Heart left ventricle (tissue), 16 donors: ENCODE measurements around the gene EPOP. TPM values are rescaled to one million over a fixed set of nuclear protein-coding genes. Genes with fewer than 3 reads are reported as not detected.
A peak's percentile ranks its signal among the peaks of the same experiment; 100 is the strongest.

Experiments
- ATAC-seq, 4 donors: fragments of 200-7000 bp; cut with Tn5 transposase; one replicate each; pipeline ENCODE4 v1.9.1; 2020 to 2022; ENCODE audit warnings: moderate library complexity in 4 of 4, mild to moderate bottlenecking in 3 of 4, moderate number of reproducible peaks in 1 of 4
- DNase-seq, 5 donors: peaks; one replicate each; pipeline ENCODE4 v3.0.0-alpha.2; 2020
- H3K27ac ChIP-seq, 12 donors: fragments of 200-600 bp; sonication (generic) in 4 of 12; one replicate each; pipeline versions ENCODE4 v1.5.0 to v1.8.0; 2016 to 2022; ENCODE audit warnings: mild to moderate bottlenecking in 2 of 12
- H3K27me3 ChIP-seq, 9 donors: fragments of 200-600 bp; sonication (generic) in 2 of 9; one replicate each; pipeline versions ENCODE4 v1.5.1 to v1.8.0; 2016 to 2022; ENCODE audit warnings: mild to moderate bottlenecking in 3 of 9
- H3K36me3 ChIP-seq, 9 donors: fragments of 200-600 bp; sonication (generic) in 2 of 9; one replicate each; pipeline versions ENCODE4 v1.5.0 to v1.8.0; 2018 to 2022; ENCODE audit warnings: mild to moderate bottlenecking in 2 of 9
- H3K4me1 ChIP-seq, 12 donors: fragments of 200-600 bp; sonication (generic) in 4 of 12; one replicate each; pipeline versions ENCODE4 v1.5.0 to v1.8.0; 2016 to 2022; ENCODE audit warnings: mild to moderate bottlenecking in 3 of 12
- H3K4me3 ChIP-seq, 12 donors: fragments of 200-600 bp; sonication (generic) in 4 of 12; one replicate each; pipeline versions ENCODE4 v1.5.0 to v1.8.0; 2017 to 2022; ENCODE audit warnings: mild to moderate bottlenecking in 9 of 12, moderate library complexity in 4 of 12
- H3K9me3 ChIP-seq, 12 donors: fragments of 200-600 bp; sonication (generic) in 4 of 12; one replicate each; pipeline versions ENCODE4 v1.5.0 to v1.8.0; 2016 to 2022; ENCODE audit warnings: mild to moderate bottlenecking in 1 of 12
- CTCF ChIP-seq, 12 donors: fragments of 200-600 bp; sonication (generic) in 4 of 12; IDR thresholded peaks; one replicate each; pipeline versions ENCODE4 v1.5.0 to v1.8.0; 2018 to 2022; ENCODE audit warnings: antibody characterized with exemption in 12 of 12, mild to moderate bottlenecking in 5 of 12
- POLR2A ChIP-seq, 2 donors: fragments of 450-650 bp; IDR thresholded peaks; one replicate each; pipeline ENCODE4 v1.6.1; 2017; ENCODE audit warnings: antibody characterized with exemption in 2 of 2, mild to moderate bottlenecking in 2 of 2, moderate library complexity in 2 of 2
- WGBS, 4 donors: extraction: QIAGEN DNeasy Blood & Tissue Kit in 2 of 4; methylation state at CpG; one replicate each; pipeline versions ENCODE4 v1.1.5 to v1.1.7; 2013 to 2018; 5-methylcytosine and 5-hydroxymethylcytosine counted together
- intact Hi-C, 10 donors: fragments of 100-400 bp; cut with DNase I; formaldehyde crosslinking; loops; one replicate each; pipeline versions ENCODE4 v1.11.1 to v1.14.2; 2022
- polyA plus RNA-seq, 2 donors: library from polyadenylated mRNA; stranded (reverse); fragments of 200-250 nt; gene quantifications; one replicate each; pipeline ENCODE4 v1.2.3, GENCODE V29; 2013
- total RNA-seq, 9 donors: library from RNA; depleted of rRNA in 2 of 9; stranded (reverse); fragments of >200 nt in 2 of 9; fragmentation: NEBNext Ultra II Directional in 3 of 9; extraction: Animal tissue kit (Norgen Biotek cat#: 25700) in 3 of 9; gene quantifications; one replicate each; pipeline versions ENCODE4 v1.1.0 to v1.2.4, GENCODE V29; 2016 to 2023
- donor health status: ischemic (EF 13 %, LVEDD 7.1; RV severe dilation, severe dysfunction).
- donor health status: healthy with polysubstance abuse.
- donor health status: DM: no; HTN: yes; CAD: no.
- donor health status: DM: no; HTN: no; CAD: no.
- donor health status: ischemic (EF 25% LVEDD 6.9; RV normal size, moderate dysfunction).
- donor health status: ischemic (EF 25% LVEDD 5.7; RV mildly dilated, moderate dysfunction).
- donor health status: healthy.
- donor health status: DM: yes; HTN: yes; CAD: no.
- donor health status: ischemic (EF 35%, LVEDD 5.7; RV mildly dilated, moderate dysfunction).
- donor health status: nonischemic (EF 11% LVEDD 7.7; RV severe dilation, severe dysfunction).
- donor health status: DM: yes; HTN: yes; CAD: no.
- donor health status: PGD.
- donor health status: ischemic (EF 29% LVEDD 5.4; RV normal size, mild dysfunction).
- donor health status: nonischemic (EF 23%, LVEDD 6.1; RV moderate dilation, normal function).

EPOP gene
- total and polyA plus RNA-seq, 11 donors = 0.25 to 3.1 (median 0.94) TPM

- ATAC-seq (no peak), DNase-seq (no peak)
- H3K27ac ChIP-seq = no peak overlapping the region
- intact Hi-C loops = loop anchor here (1.0 to 5.0 kb wide), 7 partner anchors 15 to 59 kb away; partner anchors contain the start of gene CISD3 (in 1 of the 10)
- peaks cover 12 to 34% (median 30%) of the 10 kb centered on the region in 9 donors for H3K27me3 ChIP-seq
- 88 to 92% (median 90%) methylated on average over 6 of the region's 6 CpGs for WGBS, 4 donors
- no peaks in the 10 kb centered on the region for H3K9me3 ChIP-seq
- no peaks in the 10 kb centered on the region for H3K36me3 ChIP-seq
- H3K4me1 ChIP-seq = peaks cover 4 to 42% (median 24%) of the 10 kb centered on the region in 12 donors
- TF ChIP-seq POLR2A (IDR thresholded peaks at IDR 0.05) (no peak), CTCF (IDR thresholded peaks at IDR 0.05) (no peak)
- no peak overlapping the region for H3K4me3 ChIP-seq
Observed at GRCh38 chr17:38677819-38678218, 3.1 kb upstream of the EPOP start.

GRCh38 chr17:38676706-38677504 is 2.1 kb upstream of the EPOP start:
- Histone ChIP-seq H3K27ac (peak overlapping the region in 2 of 12 donors; percentile 16 to 27), H3K4me1 (peaks cover 4 to 42% (median 24%) of the 10 kb centered on the region in 12 donors), H3K27me3 (peaks cover 12 to 43% (median 35%) of the 10 kb centered on the region in 9 donors), H3K9me3 (no peaks in the 10 kb centered on the region), H3K4me3 (peak overlapping the region in 1 of 12 donors; percentile 15), H3K36me3 (no peaks in the 10 kb centered on the region)
- ATAC-seq (peak; percentile 67 to 87 (median 75)), DNase-seq (peak; percentile 82 to 88 (median 85))
- TF ChIP-seq POLR2A (IDR thresholded peaks at IDR 0.05) = no peak
- peak; percentile 91 to 98 (median 96) for TF ChIP-seq CTCF (IDR thresholded peaks at IDR 0.05)
- WGBS, 4 donors = 4 to 16% (median 10%) methylated on average over 7 to 9 of the region's 9 CpGs
- intact Hi-C loops = loop anchor here (1.0 to 5.0 kb wide), 7 partner anchors 16 to 60 kb away; partner anchors contain the start of gene CISD3 (in 1 of the 10)

GRCh38 chr17:38674014-38674748 is 576 bp downstream of the EPOP start:
- intact Hi-C loops = no loop called here

More at GRCh38 chr17:38674014-38674748, 576 bp downstream of the EPOP start:
- H3K9me3 ChIP-seq = no peaks in the 10 kb centered on the region
- whole genome bisulfite sequencing, 4 donors = 0 to 2% (median 1%) methylated on average over 22 to 85 of the region's 85 CpGs
- peak overlapping the region; percentile 46 to 79 (median 62) for H3K4me3 ChIP-seq
- ATAC-seq = peak in 2 of 4 donors; percentile 8 to 10
- peaks cover 4 to 42% (median 24%) of the 10 kb centered on the region in 12 donors for H3K4me1 ChIP-seq
- H3K36me3 ChIP-seq = no peaks in the 10 kb centered on the region
- TF ChIP-seq POLR2A (IDR thresholded peaks at IDR 0.05) (no peak), CTCF (IDR thresholded peaks at IDR 0.05) (peak in 1 of 12 donors; percentile 4)
- H3K27ac ChIP-seq = peak overlapping the region in 1 of 12 donors; percentile 42
- peak in 2 of 5 donors; percentile 37 to 63 for DNase-seq
- peaks cover 12 to 69% (median 39%) of the 10 kb centered on the region in 9 donors for H3K27me3 ChIP-seq
